ENCODE measurements around the gene PDZD8. TPM values are rescaled to one million over a fixed set of nuclear protein-coding genes. Genes with fewer than 3 reads are reported as not detected.

PDZD8 gene
- total RNA-seq, 2 donors from 2014 or later = 22.2 to 28.5 TPM

- DNase-seq = no peak
- no peak for ATAC-seq
- intact Hi-C loops (cut with DNase I) = no loop called here
These were observed 108.4 kb downstream of the PDZD8 start for GRCh38 chr10:117266812-117267211.

- DNase-seq (no peak), ATAC-seq (no peak)
- intact Hi-C loops (cut with DNase I) = no loop called here
These were observed 108.8 kb downstream of the PDZD8 start for GRCh38 chr10:117266400-117266799.

GRCh38 chr10:117264782-117265181 lies 110.5 kb downstream of the PDZD8 start:
- intact Hi-C loops (cut with DNase I) = no loop called here
- DNase-seq (no peak), ATAC-seq (no peak)

- intact Hi-C loops (cut with DNase I) = no loop called here
- ATAC-seq (no peak), DNase-seq (no peak)
These were observed 112.3 kb downstream of the PDZD8 start for GRCh38 chr10:117262903-117263293.

- intact Hi-C loops (cut with DNase I) = no loop called here
- ATAC-seq = no peak
- no peak for DNase-seq
These were observed 112.8 kb downstream of the PDZD8 start for GRCh38 chr10:117262291-117262902.

GRCh38 chr10:117261501-117261900 lies 113.7 kb downstream of the PDZD8 start:
- ATAC-seq = no peak
- intact Hi-C loops (cut with DNase I) = no loop called here
- DNase-seq = no peak

GRCh38 chr10:117260084-117260483 lies 115.2 kb downstream of the PDZD8 start:
- intact Hi-C loops (cut with DNase I) = no loop called here
- ATAC-seq (no peak), DNase-seq (no peak)

GRCh38 chr10:117259279-117259678 lies 116.0 kb downstream of the PDZD8 start:
- ATAC-seq (no peak), DNase-seq (no peak)
- intact Hi-C loops (cut with DNase I) = no loop called here

GRCh38 chr10:117257721-117258120 lies 117.5 kb downstream of the PDZD8 start:
- intact Hi-C loops (cut with DNase I) = no loop called here
- DNase-seq = no peak
- no peak for ATAC-seq

- no peak for ATAC-seq
- intact Hi-C loops (cut with DNase I) = no loop called here
- DNase-seq = no peak
These were observed 118.3 kb downstream of the PDZD8 start for GRCh38 chr10:117256910-117257309.

GRCh38 chr10:117255835-117256460 lies 119.3 kb downstream of the PDZD8 start:
- DNase-seq = no peak
- intact Hi-C loops (cut with DNase I) = no loop called here
- no peak for ATAC-seq

GRCh38 chr10:117254774-117255735 lies 120.2 kb downstream of the PDZD8 start:
- intact Hi-C loops (cut with DNase I) = no loop called here
- DNase-seq = no peak
- ATAC-seq = no peak

- DNase-seq = no peak
- intact Hi-C loops (cut with DNase I) = no loop called here
- no peak for ATAC-seq
These were observed 120.9 kb downstream of the PDZD8 start for GRCh38 chr10:117254338-117254737.

- ATAC-seq = no peak
- DNase-seq = no peak
- intact Hi-C loops (cut with DNase I) = no loop called here
These were observed 121.3 kb downstream of the PDZD8 start for GRCh38 chr10:117253908-117254307.

GRCh38 chr10:117250411-117250810 lies 124.8 kb downstream of the PDZD8 start:
- intact Hi-C loops (cut with DNase I) = no loop called here
- no peak for DNase-seq

GRCh38 chr10:117249493-117250093 lies 125.6 kb downstream of the PDZD8 start:
- DNase-seq (no peak), ATAC-seq (no peak)
- intact Hi-C loops (cut with DNase I) = no loop called here

More at GRCh38 chr10:117250411-117250810, 124.8 kb downstream of the PDZD8 start:
- no peak for ATAC-seq

- ATAC-seq (no peak), DNase-seq (no peak)
- intact Hi-C loops (cut with DNase I) = no loop called here
These were observed 126.3 kb downstream of the PDZD8 start for GRCh38 chr10:117248750-117249465.

- DNase-seq = no peak
- intact Hi-C loops (cut with DNase I) = no loop called here
- no peak for ATAC-seq
These were observed 128.1 kb downstream of the PDZD8 start for GRCh38 chr10:117246997-117247671.

- intact Hi-C loops (cut with DNase I) = no loop called here
- DNase-seq (no peak), ATAC-seq (no peak)
These were observed 132.8 kb downstream of the PDZD8 start for GRCh38 chr10:117242463-117242832.
